Ammon's horn (tissue), 1 donor: ENCODE results near the gene PDE3B.
"Not testable (repeated sequence)": the region's sequence is repeated elsewhere in the genome, so short reads cannot be mapped to it uniquely, and the experiment has no call there.

Experiments
- DNase-seq: peaks from one replicate; pipeline ENCODE4 v3.0.0-alpha.2; 2016; ENCODE audit warnings: low spot score

The PDE3B gene

DNA sequence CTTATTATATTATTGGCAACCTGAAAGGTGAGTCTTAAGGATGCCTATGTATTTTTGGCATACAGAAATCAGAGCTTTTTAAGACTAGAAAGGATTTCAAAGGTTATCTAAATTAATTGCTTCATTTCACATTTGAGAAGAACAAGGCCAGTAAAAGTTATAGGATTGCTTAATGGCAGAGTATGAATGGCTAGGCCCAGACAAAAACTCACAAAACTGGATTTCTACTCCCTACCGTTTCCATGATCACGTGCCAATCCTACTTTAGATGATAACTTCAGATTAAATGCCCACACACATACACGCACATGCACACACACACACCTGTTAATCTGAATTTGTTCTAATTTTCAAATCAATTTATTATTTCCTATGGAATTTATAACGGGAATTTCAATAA lies 1.8 kb upstream of the PDE3B start:
- no peak for DNase-seq

DNA sequence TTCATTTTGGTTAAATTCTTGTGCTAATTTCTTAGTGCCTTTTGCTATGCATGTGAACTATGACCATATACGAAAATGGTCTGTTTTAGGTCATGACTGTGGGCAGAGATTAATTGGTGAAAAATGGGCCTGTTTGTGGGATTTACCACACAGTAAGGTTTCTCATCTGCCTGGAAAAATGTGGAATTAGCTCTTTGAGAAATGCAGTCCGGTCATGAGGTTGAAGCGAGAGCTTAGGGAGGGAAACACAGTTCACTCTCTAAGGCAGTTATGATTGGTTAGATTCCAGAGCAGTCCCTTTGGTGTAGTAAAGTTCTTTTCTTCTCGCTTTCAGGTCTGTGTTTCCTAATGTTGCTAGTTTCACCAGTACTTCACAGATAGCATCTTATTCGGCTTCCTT lies 1.2 kb upstream of the PDE3B start:
- no peak for DNase-seq

- DNase-seq: no peak
Observed at GRCh38 chr11:14642873-14643696, 519 bp upstream of the PDE3B start.

GRCh38 chr11:14644226-14645014 lies 816 bp downstream of the PDE3B start:
- peak; percentile 47 for DNase-seq

DNA sequence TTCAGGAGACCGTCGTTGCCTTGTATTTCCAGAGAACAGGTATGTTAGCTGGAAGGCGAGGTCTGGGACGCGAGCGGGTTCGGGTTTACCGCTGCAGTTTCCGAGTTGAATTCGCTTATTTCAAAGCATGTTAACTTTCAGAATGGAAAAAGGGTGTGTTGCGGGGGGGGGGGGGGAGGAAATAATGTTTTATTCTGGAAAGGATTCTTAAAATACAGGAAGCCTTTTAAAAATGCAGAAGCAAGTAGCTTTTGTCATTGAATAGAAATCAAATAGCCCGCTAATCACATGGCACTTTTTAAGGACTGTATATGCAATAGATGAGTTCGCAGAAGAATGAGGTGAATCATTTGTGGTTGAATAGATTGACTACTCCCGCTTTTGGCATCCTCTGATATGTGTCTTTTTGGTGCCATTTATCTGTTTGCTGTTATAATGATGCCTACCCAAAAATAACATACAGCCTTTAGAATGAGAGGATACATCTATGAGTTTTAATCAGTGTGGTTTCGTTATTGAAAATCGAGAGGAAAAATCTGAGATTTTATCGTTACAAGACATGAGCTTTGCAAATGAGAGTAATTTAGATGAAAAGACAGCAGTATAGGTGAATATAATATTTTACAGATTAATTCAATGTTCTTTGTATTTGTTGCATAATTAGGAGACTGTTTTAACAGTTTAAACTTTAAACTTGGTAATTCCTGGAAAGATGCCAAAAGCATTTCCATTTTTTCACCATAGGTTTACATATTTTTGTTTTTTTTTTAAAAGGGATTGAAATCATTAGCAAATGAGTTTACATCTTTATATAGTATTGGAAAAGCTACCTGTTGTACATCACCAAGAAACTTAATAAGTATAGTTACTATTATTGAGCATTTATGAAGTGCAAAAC lies 1.7 kb downstream of the PDE3B start:
- no peak for DNase-seq

DNA sequence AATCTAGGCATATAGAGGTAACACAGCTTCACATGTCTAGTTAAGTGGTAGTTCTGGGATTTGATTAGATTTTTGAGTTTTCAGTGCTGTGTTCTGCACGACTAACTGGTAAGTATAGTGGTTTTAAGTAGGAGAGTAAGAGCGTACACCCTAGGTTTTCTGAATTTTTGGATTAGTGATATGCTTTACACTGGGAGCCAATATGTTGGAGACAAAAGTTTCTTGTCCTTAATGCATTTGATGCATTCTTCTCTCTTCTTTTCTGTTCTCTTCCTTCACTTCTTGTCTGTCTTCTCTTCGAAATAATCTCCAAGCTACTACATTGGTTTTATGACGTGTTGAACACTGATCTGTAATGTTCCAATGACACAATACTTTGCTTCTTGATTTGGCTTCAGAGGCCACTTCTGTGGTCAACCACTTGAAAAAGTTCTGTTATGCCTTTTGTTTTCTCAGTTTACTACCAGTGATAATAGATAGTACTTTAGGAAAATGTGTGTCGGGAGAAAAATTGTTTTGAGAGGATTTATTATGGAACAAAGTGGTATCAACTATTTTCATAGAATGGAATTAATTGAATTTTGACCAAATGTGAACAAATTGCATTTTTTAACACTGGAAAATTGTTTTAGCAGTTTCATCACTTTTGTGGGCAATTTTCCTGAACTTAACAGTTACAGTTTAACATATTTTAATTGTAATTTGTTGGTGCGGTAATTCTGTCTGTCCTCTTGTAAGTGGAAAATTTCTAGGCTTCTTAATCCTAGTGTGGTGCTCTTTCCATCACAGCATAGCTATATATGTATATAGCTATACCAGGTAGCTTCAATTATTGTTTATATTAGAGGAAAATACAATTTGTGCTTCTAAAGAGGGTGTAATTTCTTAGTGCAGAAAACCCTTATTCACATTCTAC lies 2.6 kb downstream of the PDE3B start:
- DNase-seq: no peak

- no peak for DNase-seq
Observed at GRCh38 chr11:14650064-14650463, 6.5 kb downstream of the PDE3B start.

- DNase-seq: no peak
Observed at GRCh38 chr11:14653090-14653489, 9.5 kb downstream of the PDE3B start.

GRCh38 chr11:14655435-14655834 lies 11.8 kb downstream of the PDE3B start:
- DNase-seq: no peak

DNA sequence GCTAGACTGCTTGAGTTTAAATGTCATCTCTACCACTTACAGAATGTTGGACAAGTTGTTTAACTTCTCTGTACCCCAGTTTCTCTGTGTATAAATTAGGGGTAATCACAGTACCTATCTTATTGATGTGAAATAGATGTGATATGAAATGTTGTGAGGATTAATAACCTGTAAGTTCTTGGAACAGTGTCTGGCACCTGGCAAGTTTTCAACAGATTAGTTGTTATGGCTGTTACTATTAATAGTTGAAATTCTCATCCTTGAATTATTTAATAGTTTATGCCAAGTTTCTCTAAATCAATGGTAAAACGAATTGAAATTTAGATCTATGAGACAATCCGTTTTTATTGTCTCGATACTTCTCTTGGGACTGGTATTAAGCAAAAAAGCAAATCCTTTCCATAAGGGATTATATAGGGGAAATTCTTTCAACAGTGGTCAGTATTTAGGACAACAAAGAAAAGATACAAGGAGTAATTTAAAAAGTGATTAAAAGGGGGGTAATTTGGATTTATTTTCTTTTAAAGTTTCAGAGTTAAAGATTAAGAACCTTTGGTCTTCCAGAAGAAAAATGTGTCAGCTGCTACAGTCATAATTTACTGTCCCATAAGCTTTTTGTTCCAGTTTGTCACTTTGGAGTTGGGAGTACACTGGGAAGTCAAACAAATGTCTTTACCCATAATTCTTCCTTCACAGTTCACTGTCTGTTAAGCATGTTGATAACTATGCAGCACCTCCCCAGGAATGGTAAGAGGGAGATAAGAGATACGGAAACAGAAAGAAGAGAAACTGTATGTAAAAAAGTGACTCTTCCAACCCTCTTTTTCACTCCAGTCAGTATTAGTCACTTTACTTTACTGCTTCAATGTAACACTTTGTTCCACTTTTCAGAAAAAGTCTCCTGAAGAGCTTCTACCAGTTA lies 13.2 kb downstream of the PDE3B start:
- DNase-seq: no peak

DNA sequence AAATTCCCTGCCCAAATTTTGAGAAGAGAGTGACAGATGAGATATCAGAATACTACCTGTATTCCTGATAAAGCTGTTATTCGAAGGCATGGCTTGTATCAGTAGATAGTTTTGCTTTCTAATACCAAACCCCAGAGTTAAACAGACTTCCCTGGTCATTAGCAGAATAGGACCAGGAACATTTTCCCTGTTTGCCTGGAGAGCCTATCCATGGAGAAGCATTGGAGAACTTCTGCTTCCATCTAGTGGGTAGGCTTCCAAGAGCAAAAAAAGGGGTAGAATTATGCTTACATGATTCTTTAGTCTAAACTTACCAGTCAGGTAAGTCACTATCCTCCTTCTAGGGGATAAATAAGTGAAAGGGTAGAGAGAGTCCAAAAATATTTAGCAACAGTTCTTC lies 14.2 kb downstream of the PDE3B start:
- DNase-seq: no peak

- DNase-seq: not testable (repeated sequence)
Observed at GRCh38 chr11:14664926-14665325, 21.3 kb downstream of the PDE3B start.

DNA sequence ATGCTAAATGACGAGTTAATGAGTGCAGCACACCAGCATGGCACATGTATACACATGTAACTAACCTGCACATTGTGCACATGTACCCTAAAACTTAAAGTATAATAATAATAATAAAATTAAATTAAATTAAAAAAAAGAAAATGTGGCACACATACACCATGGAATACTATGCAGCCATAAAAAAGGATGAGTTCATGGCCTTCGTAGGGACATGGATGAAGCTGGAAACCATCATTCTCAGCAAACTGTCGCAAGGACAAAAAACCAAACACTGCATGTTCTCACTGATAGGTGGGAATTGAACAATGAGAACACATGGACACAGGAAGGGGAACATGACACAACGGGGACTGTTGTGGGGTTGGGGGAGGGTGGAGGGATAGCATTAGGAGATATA lies 23.7 kb downstream of the PDE3B start:
- not testable (repeated sequence) for DNase-seq

DNA sequence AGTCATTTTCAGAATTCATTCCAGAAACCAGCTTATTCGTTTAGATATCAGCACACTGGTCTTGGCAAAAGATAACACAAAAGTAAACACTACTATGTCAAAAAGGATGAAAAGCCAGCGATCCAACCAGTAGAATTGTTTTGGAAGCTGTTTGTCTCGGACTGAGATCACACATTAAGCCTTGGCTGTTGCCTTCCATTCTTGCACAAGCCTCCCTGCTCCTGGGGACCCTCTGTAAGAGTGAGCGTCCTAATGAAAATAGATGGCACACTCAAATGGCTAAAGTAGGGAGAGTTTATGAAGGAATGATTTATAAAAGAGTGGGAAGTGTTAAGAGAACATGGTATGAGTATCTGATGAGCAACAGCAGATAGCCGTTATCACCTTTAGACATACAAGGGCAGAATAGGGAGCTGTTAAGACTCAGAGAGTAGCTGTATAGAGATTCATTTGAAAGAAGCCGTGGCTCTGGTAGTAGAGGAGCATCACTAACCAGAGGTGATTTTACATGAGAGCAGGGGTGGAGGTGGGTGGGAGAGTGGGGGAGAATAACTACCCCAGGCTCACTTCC lies 25.2 kb downstream of the PDE3B start:
- no peak for DNase-seq

- DNase-seq: no peak
Observed at GRCh38 chr11:14669499-14669898, 25.9 kb downstream of the PDE3B start.

GRCh38 chr11:14669958-14670357 lies 26.4 kb downstream of the PDE3B start:
- no peak for DNase-seq

GRCh38 chr11:14672635-14673034 lies 29.0 kb downstream of the PDE3B start:
- no peak for DNase-seq

GRCh38 chr11:14673421-14673820 lies 29.8 kb downstream of the PDE3B start:
- DNase-seq: no peak

DNA sequence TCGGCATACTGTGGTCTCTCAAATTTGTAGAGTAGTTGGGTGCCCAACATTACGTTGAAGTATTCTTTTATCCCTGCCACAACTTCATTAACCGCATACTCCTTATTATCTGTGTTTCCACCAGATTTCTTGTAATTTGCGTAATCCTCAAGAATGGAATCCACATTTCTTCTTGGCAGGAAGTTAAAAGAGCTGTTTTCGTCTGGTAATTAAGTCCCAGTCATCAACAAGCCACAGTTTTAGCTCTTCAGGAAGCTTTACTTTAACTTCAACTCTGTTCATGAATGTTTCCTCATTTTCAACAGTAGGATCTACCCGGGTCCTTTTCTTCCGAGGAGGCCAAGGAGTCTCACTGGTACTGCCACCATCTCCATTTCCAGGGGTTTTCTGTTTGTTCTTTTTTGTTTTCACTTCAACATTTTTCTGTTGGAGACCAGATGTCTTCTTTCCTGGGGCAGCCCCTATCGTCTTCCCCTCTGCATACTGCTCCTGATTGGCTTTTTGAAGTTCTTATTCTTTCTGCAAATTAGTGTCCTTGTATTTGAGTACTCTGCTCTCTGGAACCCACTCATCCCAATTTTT lies 30.3 kb downstream of the PDE3B start:
- no peak for DNase-seq
